Heart left ventricle (tissue), 16 donors: Measurements from ENCODE around the gene STEAP1B. TPM values are rescaled to one million over a fixed set of nuclear protein-coding genes. Genes with fewer than 3 reads are reported as not detected.

ENCODE experiments used
- ATAC-seq, 4 donors: fragments of 200-7000 bp; cut with Tn5 transposase; one replicate each; pipeline ENCODE4 v1.9.1; 2020 to 2022; ENCODE audit warnings: moderate library complexity in 4 of 4, mild to moderate bottlenecking in 3 of 4, moderate number of reproducible peaks in 1 of 4
- DNase-seq, 5 donors: peaks; one replicate each; pipeline ENCODE4 v3.0.0-alpha.2; 2020
- H3K27ac ChIP-seq, 12 donors: fragments of 200-600 bp; sonication (generic) in 4 of 12; one replicate each; pipeline versions ENCODE4 v1.5.0 to v1.8.0; 2016 to 2022; ENCODE audit warnings: mild to moderate bottlenecking in 2 of 12
- H3K27me3 ChIP-seq, 9 donors: fragments of 200-600 bp; sonication (generic) in 2 of 9; one replicate each; pipeline versions ENCODE4 v1.5.1 to v1.8.0; 2016 to 2022; ENCODE audit warnings: mild to moderate bottlenecking in 3 of 9
- H3K36me3 ChIP-seq, 9 donors: fragments of 200-600 bp; sonication (generic) in 2 of 9; one replicate each; pipeline versions ENCODE4 v1.5.0 to v1.8.0; 2018 to 2022; ENCODE audit warnings: mild to moderate bottlenecking in 2 of 9
- H3K4me1 ChIP-seq, 12 donors: fragments of 200-600 bp; sonication (generic) in 4 of 12; one replicate each; pipeline versions ENCODE4 v1.5.0 to v1.8.0; 2016 to 2022; ENCODE audit warnings: mild to moderate bottlenecking in 3 of 12
- H3K4me3 ChIP-seq, 12 donors: fragments of 200-600 bp; sonication (generic) in 4 of 12; one replicate each; pipeline versions ENCODE4 v1.5.0 to v1.8.0; 2017 to 2022; ENCODE audit warnings: mild to moderate bottlenecking in 9 of 12, moderate library complexity in 4 of 12
- H3K9me3 ChIP-seq, 12 donors: fragments of 200-600 bp; sonication (generic) in 4 of 12; one replicate each; pipeline versions ENCODE4 v1.5.0 to v1.8.0; 2016 to 2022; ENCODE audit warnings: mild to moderate bottlenecking in 1 of 12
- POLR2A ChIP-seq, 2 donors: fragments of 450-650 bp; IDR thresholded peaks; one replicate each; pipeline ENCODE4 v1.6.1; 2017; ENCODE audit warnings: antibody characterized with exemption in 2 of 2, mild to moderate bottlenecking in 2 of 2, moderate library complexity in 2 of 2
- WGBS, 4 donors: extraction: QIAGEN DNeasy Blood & Tissue Kit in 2 of 4; methylation state at CpG; one replicate each; pipeline versions ENCODE4 v1.1.5 to v1.1.7; 2013 to 2018; 5-methylcytosine and 5-hydroxymethylcytosine counted together
- intact Hi-C, 10 donors: fragments of 100-400 bp; cut with DNase I; formaldehyde crosslinking; loops; one replicate each; pipeline versions ENCODE4 v1.11.1 to v1.14.2; 2022
- polyA plus RNA-seq, 2 donors: library from polyadenylated mRNA; stranded (reverse); fragments of 200-250 nt; gene quantifications; one replicate each; pipeline ENCODE4 v1.2.3, GENCODE V29; 2013
- total RNA-seq, 9 donors: library from RNA; depleted of rRNA in 2 of 9; stranded (reverse); fragments of >200 nt in 2 of 9; fragmentation: NEBNext Ultra II Directional in 3 of 9; extraction: Animal tissue kit (Norgen Biotek cat#: 25700) in 3 of 9; gene quantifications; one replicate each; pipeline versions ENCODE4 v1.1.0 to v1.2.4, GENCODE V29; 2016 to 2023
- TF ChIP-seq, protein P1 (sequence below), 12 donors: fragments of 200-600 bp; sonication (generic) in 4 of 12; IDR thresholded peaks; one replicate each; pipeline versions ENCODE4 v1.5.0 to v1.8.0; 2018 to 2022; ENCODE audit warnings: antibody characterized with exemption in 12 of 12, mild to moderate bottlenecking in 5 of 12
- donor health status: ischemic (EF 13 %, LVEDD 7.1; RV severe dilation, severe dysfunction).
- donor health status: healthy with polysubstance abuse.
- donor health status: DM: no; HTN: yes; CAD: no.
- donor health status: DM: no; HTN: no; CAD: no.
- donor health status: ischemic (EF 25% LVEDD 6.9; RV normal size, moderate dysfunction).
- donor health status: ischemic (EF 25% LVEDD 5.7; RV mildly dilated, moderate dysfunction).
- donor health status: healthy.
- donor health status: DM: yes; HTN: yes; CAD: no.
- donor health status: ischemic (EF 35%, LVEDD 5.7; RV mildly dilated, moderate dysfunction).
- donor health status: nonischemic (EF 11% LVEDD 7.7; RV severe dilation, severe dysfunction).
- donor health status: DM: yes; HTN: yes; CAD: no.
- donor health status: PGD.
- donor health status: ischemic (EF 29% LVEDD 5.4; RV normal size, mild dysfunction).
- donor health status: nonischemic (EF 23%, LVEDD 6.1; RV moderate dilation, normal function).

Gene STEAP1B
- total and polyA plus RNA-seq, 11 donors: 0.26 to 1.7 (median 0.51) TPM; not detected in 2

DNA sequence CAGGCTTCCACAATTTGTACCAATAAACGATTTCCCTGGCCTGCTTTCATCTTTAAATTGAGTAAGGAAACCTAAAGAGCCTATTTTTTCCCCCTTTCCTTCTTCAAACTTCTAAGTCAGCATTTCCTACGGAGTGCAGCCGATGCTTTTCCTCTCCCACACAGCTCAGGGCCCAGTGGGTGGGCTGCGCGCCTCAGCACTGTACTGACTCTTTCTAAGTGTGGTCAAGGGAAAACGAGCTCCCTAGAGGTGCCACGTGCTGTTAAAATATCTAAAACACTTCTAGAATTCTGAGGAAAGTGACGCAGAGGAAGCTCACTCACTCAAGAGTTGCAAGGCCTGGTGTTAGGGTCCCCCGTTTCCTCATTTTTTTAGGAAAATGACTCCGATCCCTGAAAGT lies 29.0 kb downstream of the STEAP1B start:
- intact Hi-C loops: no loop called here
- no peaks in the 10 kb centered on the region for H3K4me1 ChIP-seq
- ATAC-seq: no peak
- no peak overlapping the region for H3K27ac ChIP-seq
- peaks cover 0 to 7% (median 0%) of the 10 kb centered on the region in 12 donors for H3K9me3 ChIP-seq
- 76 to 78% (median 76%) methylated on average over 10 of the region's 10 CpGs for WGBS, 4 donors
- DNase-seq: no peak
- H3K27me3 ChIP-seq: no peaks in the 10 kb centered on the region
- no peaks in the 10 kb centered on the region for H3K36me3 ChIP-seq
- TF ChIP-seq, protein P1, sequence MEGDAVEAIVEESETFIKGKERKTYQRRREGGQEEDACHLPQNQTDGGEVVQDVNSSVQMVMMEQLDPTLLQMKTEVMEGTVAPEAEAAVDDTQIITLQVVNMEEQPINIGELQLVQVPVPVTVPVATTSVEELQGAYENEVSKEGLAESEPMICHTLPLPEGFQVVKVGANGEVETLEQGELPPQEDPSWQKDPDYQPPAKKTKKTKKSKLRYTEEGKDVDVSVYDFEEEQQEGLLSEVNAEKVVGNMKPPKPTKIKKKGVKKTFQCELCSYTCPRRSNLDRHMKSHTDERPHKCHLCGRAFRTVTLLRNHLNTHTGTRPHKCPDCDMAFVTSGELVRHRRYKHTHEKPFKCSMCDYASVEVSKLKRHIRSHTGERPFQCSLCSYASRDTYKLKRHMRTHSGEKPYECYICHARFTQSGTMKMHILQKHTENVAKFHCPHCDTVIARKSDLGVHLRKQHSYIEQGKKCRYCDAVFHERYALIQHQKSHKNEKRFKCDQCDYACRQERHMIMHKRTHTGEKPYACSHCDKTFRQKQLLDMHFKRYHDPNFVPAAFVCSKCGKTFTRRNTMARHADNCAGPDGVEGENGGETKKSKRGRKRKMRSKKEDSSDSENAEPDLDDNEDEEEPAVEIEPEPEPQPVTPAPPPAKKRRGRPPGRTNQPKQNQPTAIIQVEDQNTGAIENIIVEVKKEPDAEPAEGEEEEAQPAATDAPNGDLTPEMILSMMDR (IDR thresholded peaks at IDR 0.05): no peak
- no peak overlapping the region for H3K4me3 ChIP-seq

DNA sequence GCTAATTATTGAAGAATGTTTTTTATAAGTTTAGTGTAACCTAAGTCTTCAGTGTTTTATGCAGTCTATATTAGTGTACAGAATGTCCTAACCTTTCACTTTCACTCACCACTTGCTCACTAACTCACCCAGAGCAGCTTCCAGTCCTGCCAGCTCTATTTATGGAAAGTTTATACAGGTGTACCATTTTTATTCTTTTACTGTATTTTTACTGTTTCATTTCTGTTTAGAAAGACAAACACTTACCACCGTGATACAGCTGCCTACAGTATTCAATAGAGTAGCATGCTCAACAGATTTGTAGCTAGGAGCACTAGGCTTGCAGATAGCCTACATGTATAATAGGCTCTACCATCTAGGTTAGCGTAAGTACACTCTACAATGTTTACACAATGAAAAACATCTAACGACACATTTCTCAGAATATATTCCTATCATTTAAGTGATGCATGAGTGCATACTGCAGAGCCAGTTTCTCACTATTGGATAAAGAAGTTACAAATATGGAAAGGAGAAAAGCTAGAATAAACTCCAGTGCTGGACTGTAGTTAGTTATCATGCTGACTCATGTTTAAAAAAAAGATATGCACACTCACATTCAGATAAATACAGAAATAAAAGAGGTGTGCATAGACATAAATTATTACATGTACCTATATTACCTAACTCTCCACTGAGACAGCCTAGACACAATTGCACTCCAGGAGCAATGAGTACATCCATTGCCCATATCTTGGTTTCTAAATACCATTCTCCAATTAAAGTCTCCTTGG lies 30.4 kb downstream of the STEAP1B start:
- no peak for DNase-seq
- H3K36me3 ChIP-seq: no peaks in the 10 kb centered on the region
- TF ChIP-seq POLR2A (IDR thresholded peaks at IDR 0.05): no peak
- TF ChIP-seq, protein P1 (IDR thresholded peaks at IDR 0.05): no peak
- H3K4me3 ChIP-seq: no peak overlapping the region
- no peaks in the 10 kb centered on the region for H3K4me1 ChIP-seq
- no peak for ATAC-seq
- WGBS, 4 donors: 94 to 96% (median 95%) methylated on average over 3 of the region's 3 CpGs
- intact Hi-C loops: no loop called here
- peaks cover 0 to 7% (median 0%) of the 10 kb centered on the region in 12 donors for H3K9me3 ChIP-seq
- H3K27me3 ChIP-seq: no peaks in the 10 kb centered on the region
- no peak overlapping the region for H3K27ac ChIP-seq

DNA sequence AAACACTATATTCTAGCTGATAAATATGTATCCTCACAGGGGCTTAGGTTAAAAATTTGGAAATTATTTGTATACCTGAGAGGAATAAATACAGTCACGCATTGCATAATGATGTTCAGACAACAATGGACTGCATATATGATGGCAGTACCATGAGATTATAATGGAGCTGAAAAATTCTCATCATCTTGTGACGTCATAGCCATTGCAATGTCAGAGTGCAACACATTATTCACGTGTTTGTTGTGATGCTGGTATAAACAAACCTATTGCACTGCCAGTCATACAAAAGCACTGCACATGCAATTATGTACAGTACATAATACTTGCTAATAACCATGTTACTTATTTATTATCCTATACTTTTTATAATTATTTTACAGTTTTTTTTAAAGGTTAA lies 31.4 kb downstream of the STEAP1B start:
- Histone ChIP-seq H3K27ac (no peak overlapping the region), H3K27me3 (no peaks in the 10 kb centered on the region), H3K4me1 (no peaks in the 10 kb centered on the region), H3K4me3 (no peak overlapping the region), H3K9me3 (peaks cover 0 to 7% (median 0%) of the 10 kb centered on the region in 12 donors), H3K36me3 (no peaks in the 10 kb centered on the region)
- TF ChIP-seq POLR2A (IDR thresholded peaks at IDR 0.05): no peak
- TF ChIP-seq, protein P1 (IDR thresholded peaks at IDR 0.05): no peak
- intact Hi-C loops: no loop called here
- no peak for ATAC-seq
- WGBS, 4 donors: 91 to 96% (median 94%) methylated on average over 3 of the region's 3 CpGs
- DNase-seq: no peak

GRCh38 chr7:22464299-22464698 lies 35.7 kb downstream of the STEAP1B start:
- Histone ChIP-seq H3K4me3 (no peak overlapping the region), H3K36me3 (no peaks in the 10 kb centered on the region), H3K4me1 (no peaks in the 10 kb centered on the region), H3K27ac (no peak overlapping the region), H3K27me3 (no peaks in the 10 kb centered on the region), H3K9me3 (peaks cover 0 to 3% (median 0%) of the 10 kb centered on the region in 12 donors)
- no peak for ATAC-seq
- TF ChIP-seq, protein P1 (IDR thresholded peaks at IDR 0.05): no peak
- no peak for TF ChIP-seq POLR2A (IDR thresholded peaks at IDR 0.05)
- intact Hi-C loops: no loop called here
- no peak for DNase-seq
- WGBS, 4 donors: 87 to 94% (median 92%) methylated on average over 4 of the region's 4 CpGs
